ENCODE data around the gene DCUN1D3. TPM values are rescaled to one million over a fixed set of nuclear protein-coding genes. Genes with fewer than 3 reads are reported as not detected.

The DCUN1D3 gene
- total RNA-seq, 1 donor from 2014 or later, result 10.4 TPM

DNA sequence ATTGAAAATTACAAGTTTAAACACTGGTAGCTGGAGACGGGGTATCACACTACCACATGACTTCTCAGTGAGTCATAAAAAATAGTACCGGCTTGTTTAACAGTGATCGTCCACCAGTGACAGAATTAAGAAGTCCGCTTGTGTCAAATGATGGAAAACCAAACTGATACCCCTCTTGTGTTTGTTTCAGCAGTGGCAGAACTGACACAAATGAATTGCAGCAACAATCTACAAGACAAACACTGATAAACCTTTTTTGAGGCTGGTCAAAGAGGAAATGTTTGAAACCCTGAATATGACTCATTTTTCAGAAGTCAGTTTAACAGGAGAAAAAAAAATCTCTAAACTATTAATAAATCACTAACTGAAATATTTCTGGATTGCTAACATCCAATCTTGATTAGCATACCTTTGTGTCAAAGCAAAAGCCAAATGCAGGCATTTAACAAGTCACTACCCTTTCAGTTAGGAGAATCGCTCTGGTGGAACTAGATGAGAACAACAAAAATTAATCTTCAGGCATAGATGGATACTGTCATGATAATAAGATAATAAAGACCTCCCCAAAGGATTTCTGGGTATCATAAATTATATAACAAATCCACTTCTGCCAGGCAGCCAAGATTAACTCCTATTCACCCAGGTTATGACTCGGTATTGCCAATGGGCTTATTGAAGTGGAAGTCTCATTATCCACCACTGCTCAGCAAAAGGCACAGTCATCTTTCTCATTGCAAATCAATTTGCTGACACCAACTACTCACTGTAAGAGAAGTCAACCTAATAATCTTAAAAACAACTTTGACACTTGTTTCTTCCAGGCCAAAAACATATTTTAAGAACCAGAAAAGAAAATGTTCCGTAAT, 20.8 kb downstream of the DCUN1D3 start:
- no peaks in the 10 kb centered on the region for H3K27me3 ChIP-seq (ENCODE audit: control insufficient read depth in 3 of 3, insufficient read depth in 3 of 3, low read length in 3 of 3)
- H3K9ac ChIP-seq (ENCODE audit: low read depth in 1 of 3, low read length in 3 of 3), result no peak overlapping the region
- no peaks in the 10 kb centered on the region for H3K9me3 ChIP-seq (ENCODE audit: control insufficient read depth in 3 of 3, low read length in 3 of 3)
- no peak overlapping the region for H3K27ac ChIP-seq (ENCODE audit: low read depth, low read length)
- H3K4me1 ChIP-seq (ENCODE audit: control insufficient read depth in 3 of 3, insufficient read depth in 3 of 3, low read length in 3 of 3), result peaks cover 0 to 10% (median 6%) of the 10 kb centered on the region in 3 donors
- H3K36me3 ChIP-seq (ENCODE audit: control insufficient read depth in 3 of 3, insufficient read depth in 3 of 3, low read length in 3 of 3), result no peaks in the 10 kb centered on the region
- no peak overlapping the region for H3K4me3 ChIP-seq (ENCODE audit: low read length in 3 of 3)

DNA sequence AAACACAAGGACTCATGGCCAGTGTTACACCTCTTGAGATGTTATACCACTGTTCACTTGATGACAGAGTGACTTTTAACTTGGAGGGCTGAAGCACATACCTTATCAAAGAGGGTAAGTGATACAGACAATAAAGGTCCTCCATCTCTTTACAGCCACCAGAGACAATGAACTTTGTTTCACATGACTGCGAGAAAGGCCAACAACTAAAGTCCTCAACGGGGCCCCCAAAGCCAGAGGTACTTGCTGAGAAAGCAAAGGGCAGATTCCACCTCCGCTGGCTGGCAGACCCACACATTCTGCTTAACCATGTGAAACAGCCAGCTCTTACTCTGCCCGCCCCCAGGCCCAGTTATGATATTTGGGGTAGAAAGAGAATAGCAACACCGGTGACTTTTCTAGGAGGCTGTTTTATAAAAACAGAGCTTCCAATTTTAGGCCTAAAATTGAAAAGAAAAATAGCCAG, 21.4 kb downstream of the DCUN1D3 start:
- Histone ChIP-seq H3K27me3 (ENCODE audit: control insufficient read depth in 3 of 3, insufficient read depth in 3 of 3, low read length in 3 of 3) (no peaks in the 10 kb centered on the region), H3K9ac (ENCODE audit: low read depth in 1 of 3, low read length in 3 of 3) (no peak overlapping the region), H3K36me3 (ENCODE audit: control insufficient read depth in 3 of 3, insufficient read depth in 3 of 3, low read length in 3 of 3) (no peaks in the 10 kb centered on the region), H3K27ac (ENCODE audit: low read depth, low read length) (no peak overlapping the region), H3K4me1 (ENCODE audit: control insufficient read depth in 3 of 3, insufficient read depth in 3 of 3, low read length in 3 of 3) (peaks cover 2 to 15% (median 6%) of the 10 kb centered on the region in 3 donors), H3K9me3 (ENCODE audit: control insufficient read depth in 3 of 3, low read length in 3 of 3) (no peaks in the 10 kb centered on the region), H3K4me3 (ENCODE audit: low read length in 3 of 3) (no peak overlapping the region)

DNA sequence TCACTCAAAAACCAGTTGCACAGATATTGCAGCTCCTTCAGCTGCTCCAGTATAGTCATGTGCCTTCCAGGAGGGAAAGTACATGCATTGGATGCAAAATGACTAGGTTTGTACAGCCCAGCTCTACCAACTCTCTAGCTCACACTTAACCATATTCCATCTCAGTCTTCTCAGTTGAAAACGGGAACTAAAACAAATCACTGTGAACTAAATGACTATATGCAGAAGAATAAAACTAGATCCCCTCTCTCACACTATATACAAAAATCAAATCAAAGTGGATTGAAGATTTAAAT, 24.9 kb downstream of the DCUN1D3 start:
- H3K4me3 ChIP-seq (ENCODE audit: low read length in 3 of 3), result no peak overlapping the region
- no peaks in the 10 kb centered on the region for H3K27me3 ChIP-seq (ENCODE audit: control insufficient read depth in 3 of 3, insufficient read depth in 3 of 3, low read length in 3 of 3)
- no peaks in the 10 kb centered on the region for H3K9me3 ChIP-seq (ENCODE audit: control insufficient read depth in 3 of 3, low read length in 3 of 3)
- H3K9ac ChIP-seq (ENCODE audit: low read depth in 1 of 3, low read length in 3 of 3), result no peak overlapping the region
- H3K36me3 ChIP-seq (ENCODE audit: control insufficient read depth in 3 of 3, insufficient read depth in 3 of 3, low read length in 3 of 3), result no peaks in the 10 kb centered on the region
- H3K27ac ChIP-seq (ENCODE audit: low read depth, low read length), result no peak overlapping the region
- peaks cover 11 to 37% (median 19%) of the 10 kb centered on the region in 3 donors for H3K4me1 ChIP-seq (ENCODE audit: control insufficient read depth in 3 of 3, insufficient read depth in 3 of 3, low read length in 3 of 3)

DNA sequence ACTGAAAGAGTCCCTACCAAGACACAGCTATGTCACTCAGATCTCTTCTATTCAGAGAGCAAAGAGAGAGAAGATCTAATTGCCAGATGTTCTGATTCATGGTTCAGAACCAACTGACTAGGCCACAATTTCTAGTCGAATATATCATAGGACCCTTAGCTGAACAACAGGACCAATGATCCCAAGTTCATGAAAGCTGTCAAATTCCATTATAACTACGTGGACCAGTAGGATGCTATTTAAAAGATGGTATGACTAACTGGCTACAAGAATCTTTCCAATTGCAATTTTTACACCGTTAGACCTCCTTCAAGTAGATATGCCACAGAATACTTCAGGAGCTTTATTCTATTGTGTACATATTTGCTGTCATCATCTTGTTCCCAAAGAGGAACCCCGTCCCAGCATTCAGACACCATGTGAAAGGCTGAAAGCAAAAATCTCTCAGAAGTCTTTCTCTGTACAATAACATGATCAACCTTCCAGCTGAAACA, 26.0 kb downstream of the DCUN1D3 start:
- no peaks in the 10 kb centered on the region for H3K9me3 ChIP-seq (ENCODE audit: control insufficient read depth in 3 of 3, low read length in 3 of 3)
- no peaks in the 10 kb centered on the region for H3K36me3 ChIP-seq (ENCODE audit: control insufficient read depth in 3 of 3, insufficient read depth in 3 of 3, low read length in 3 of 3)
- no peak overlapping the region for H3K27ac ChIP-seq (ENCODE audit: low read depth, low read length)
- H3K4me1 ChIP-seq (ENCODE audit: control insufficient read depth in 3 of 3, insufficient read depth in 3 of 3, low read length in 3 of 3), result peaks cover 19 to 47% (median 24%) of the 10 kb centered on the region in 3 donors
- H3K4me3 ChIP-seq (ENCODE audit: low read length in 3 of 3), result no peak overlapping the region
- no peaks in the 10 kb centered on the region for H3K27me3 ChIP-seq (ENCODE audit: control insufficient read depth in 3 of 3, insufficient read depth in 3 of 3, low read length in 3 of 3)
- H3K9ac ChIP-seq (ENCODE audit: low read depth in 1 of 3, low read length in 3 of 3), result no peak overlapping the region

DNA sequence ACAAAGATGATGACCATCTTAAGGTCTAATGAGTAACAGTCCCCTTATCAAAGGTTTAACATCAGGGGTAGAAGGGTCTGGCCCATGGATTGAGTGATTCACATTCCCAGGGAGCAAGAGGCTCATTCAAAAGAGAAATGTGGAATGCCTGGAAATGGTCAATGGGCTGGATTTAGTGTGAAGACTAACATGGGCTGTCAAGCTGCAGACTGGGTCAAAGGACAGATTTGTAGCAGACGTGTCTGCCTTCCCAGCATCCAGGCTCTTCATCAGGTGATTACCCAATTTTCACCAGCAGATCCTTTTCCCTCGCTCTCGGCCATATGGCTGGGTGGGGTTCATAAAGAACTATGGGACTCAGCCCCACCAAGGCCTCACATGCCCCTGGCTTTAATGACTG, 26.8 kb downstream of the DCUN1D3 start:
- Histone ChIP-seq H3K36me3 (ENCODE audit: control insufficient read depth in 3 of 3, insufficient read depth in 3 of 3, low read length in 3 of 3) (no peaks in the 10 kb centered on the region), H3K27ac (ENCODE audit: low read depth, low read length) (no peak overlapping the region), H3K27me3 (ENCODE audit: control insufficient read depth in 3 of 3, insufficient read depth in 3 of 3, low read length in 3 of 3) (no peaks in the 10 kb centered on the region), H3K9me3 (ENCODE audit: control insufficient read depth in 3 of 3, low read length in 3 of 3) (no peaks in the 10 kb centered on the region), H3K4me1 (ENCODE audit: control insufficient read depth in 3 of 3, insufficient read depth in 3 of 3, low read length in 3 of 3) (peaks cover 27 to 50% (median 31%) of the 10 kb centered on the region in 3 donors), H3K9ac (ENCODE audit: low read depth in 1 of 3, low read length in 3 of 3) (no peak overlapping the region), H3K4me3 (ENCODE audit: low read length in 3 of 3) (no peak overlapping the region)

DNA sequence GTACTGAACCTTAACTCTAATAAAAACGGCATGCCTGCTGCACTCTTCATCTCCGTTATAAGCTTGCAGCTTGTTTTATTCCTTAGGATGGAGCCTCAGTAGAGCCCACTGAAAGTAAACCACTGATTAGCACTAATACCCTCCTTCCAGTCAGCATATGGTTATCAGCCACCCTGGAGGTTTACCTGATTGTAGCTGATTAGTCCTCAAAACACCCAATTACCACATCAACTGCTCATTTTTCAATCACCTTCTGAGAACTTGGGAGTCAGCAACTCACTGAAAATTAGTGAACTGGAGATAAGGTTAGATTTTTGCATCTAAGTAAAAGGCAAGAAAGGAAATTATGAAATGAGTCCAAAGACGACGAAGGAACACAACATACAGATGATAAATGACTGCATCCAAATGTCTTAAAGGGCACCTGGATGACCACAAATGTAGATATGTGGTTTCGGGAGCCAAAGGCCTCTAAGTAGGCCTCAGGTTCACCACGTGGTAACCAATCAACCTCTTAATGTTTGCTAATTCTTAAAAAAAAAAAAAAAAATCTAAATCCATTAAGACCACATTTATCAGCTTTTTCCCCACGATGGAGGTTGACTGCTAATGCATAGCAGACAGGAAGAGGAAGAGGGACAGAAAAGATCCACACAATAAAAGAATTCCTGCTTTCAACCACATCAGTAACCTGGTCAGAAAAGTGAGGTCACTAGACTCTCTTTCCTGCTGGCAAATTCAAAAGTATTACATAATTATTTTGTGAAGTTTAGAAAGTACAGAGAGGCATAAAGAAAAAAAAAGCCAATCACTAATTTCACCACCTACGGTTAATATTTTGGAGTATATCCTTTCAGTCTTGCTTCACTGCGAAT, 28.0 kb downstream of the DCUN1D3 start:
- Histone ChIP-seq H3K36me3 (ENCODE audit: control insufficient read depth in 3 of 3, insufficient read depth in 3 of 3, low read length in 3 of 3) (no peaks in the 10 kb centered on the region), H3K4me1 (ENCODE audit: control insufficient read depth in 3 of 3, insufficient read depth in 3 of 3, low read length in 3 of 3) (peaks cover 33 to 62% (median 33%) of the 10 kb centered on the region in 3 donors), H3K9ac (ENCODE audit: low read depth in 1 of 3, low read length in 3 of 3) (no peak overlapping the region), H3K4me3 (ENCODE audit: low read length in 3 of 3) (no peak overlapping the region), H3K27ac (ENCODE audit: low read depth, low read length) (no peak overlapping the region), H3K9me3 (ENCODE audit: control insufficient read depth in 3 of 3, low read length in 3 of 3) (no peaks in the 10 kb centered on the region), H3K27me3 (ENCODE audit: control insufficient read depth in 3 of 3, insufficient read depth in 3 of 3, low read length in 3 of 3) (no peaks in the 10 kb centered on the region)

DNA sequence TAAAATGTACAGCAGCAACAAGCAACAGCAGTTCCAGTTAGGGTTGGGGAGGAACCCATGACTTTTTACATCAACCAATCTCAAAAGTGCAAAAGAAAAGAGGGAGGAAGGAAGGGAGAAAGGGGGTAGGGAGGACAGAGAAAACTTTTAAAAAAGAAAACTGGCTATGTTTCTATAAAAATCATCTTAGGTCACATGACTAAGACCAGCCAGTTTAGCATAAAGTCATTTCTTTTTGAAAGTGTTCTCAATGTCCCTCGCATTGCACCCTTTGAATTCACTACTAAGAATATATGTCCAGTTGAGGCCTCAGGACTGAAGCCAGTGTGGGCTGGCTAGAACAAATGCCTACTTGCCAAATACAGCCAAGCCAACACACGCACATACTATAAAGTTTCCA, 28.9 kb downstream of the DCUN1D3 start:
- Histone ChIP-seq H3K9me3 (ENCODE audit: control insufficient read depth in 3 of 3, low read length in 3 of 3) (no peaks in the 10 kb centered on the region), H3K27ac (ENCODE audit: low read depth, low read length) (peak overlapping the region; percentile 36), H3K9ac (ENCODE audit: low read depth in 1 of 3, low read length in 3 of 3) (no peak overlapping the region), H3K27me3 (ENCODE audit: control insufficient read depth in 3 of 3, insufficient read depth in 3 of 3, low read length in 3 of 3) (no peaks in the 10 kb centered on the region), H3K4me1 (ENCODE audit: control insufficient read depth in 3 of 3, insufficient read depth in 3 of 3, low read length in 3 of 3) (peaks cover 41 to 71% (median 42%) of the 10 kb centered on the region in 3 donors), H3K4me3 (ENCODE audit: low read length in 3 of 3) (no peak overlapping the region), H3K36me3 (ENCODE audit: control insufficient read depth in 3 of 3, insufficient read depth in 3 of 3, low read length in 3 of 3) (no peaks in the 10 kb centered on the region)

DNA sequence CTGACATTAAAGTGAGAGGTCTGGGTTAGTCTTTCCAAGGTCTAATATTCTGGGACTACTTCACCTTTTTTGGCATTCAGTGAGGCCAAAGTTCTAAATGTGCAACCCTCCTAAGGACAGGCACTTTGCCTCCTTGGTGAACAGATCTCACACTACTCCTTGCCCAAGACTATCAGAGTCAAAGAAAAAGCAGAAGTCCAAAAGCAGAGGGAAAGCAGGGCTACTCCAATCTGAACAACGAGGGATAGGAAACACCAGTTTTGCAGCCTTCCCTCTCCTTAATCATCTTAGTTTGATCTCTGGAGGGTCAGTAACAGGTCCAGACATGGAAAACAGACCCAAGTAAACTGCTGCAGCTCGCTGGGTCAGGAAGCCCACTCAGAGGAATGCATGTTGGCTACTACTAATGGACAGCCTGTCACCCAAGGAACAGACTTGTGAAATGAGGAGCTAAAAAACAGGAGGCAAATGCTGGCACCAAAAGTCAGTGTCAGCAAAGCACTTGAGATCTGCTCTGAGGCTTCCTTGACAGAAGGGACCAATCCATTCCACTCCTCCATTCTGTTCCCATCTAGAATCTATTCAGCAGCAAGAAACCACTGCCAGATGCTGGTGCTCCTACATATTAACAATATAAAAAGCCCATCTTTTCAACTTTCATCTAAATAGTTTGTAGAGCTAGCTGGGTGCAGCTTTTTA, 29.9 kb downstream of the DCUN1D3 start:
- Histone ChIP-seq H3K9me3 (ENCODE audit: control insufficient read depth in 3 of 3, low read length in 3 of 3) (no peaks in the 10 kb centered on the region), H3K4me3 (ENCODE audit: low read length in 3 of 3) (no peak overlapping the region), H3K27ac (ENCODE audit: low read depth, low read length) (peak overlapping the region; percentile 36), H3K9ac (ENCODE audit: low read depth in 1 of 3, low read length in 3 of 3) (no peak overlapping the region), H3K4me1 (ENCODE audit: control insufficient read depth in 3 of 3, insufficient read depth in 3 of 3, low read length in 3 of 3) (peaks cover 45 to 79% (median 47%) of the 10 kb centered on the region in 3 donors), H3K36me3 (ENCODE audit: control insufficient read depth in 3 of 3, insufficient read depth in 3 of 3, low read length in 3 of 3) (no peaks in the 10 kb centered on the region), H3K27me3 (ENCODE audit: control insufficient read depth in 3 of 3, insufficient read depth in 3 of 3, low read length in 3 of 3) (no peaks in the 10 kb centered on the region)

DNA sequence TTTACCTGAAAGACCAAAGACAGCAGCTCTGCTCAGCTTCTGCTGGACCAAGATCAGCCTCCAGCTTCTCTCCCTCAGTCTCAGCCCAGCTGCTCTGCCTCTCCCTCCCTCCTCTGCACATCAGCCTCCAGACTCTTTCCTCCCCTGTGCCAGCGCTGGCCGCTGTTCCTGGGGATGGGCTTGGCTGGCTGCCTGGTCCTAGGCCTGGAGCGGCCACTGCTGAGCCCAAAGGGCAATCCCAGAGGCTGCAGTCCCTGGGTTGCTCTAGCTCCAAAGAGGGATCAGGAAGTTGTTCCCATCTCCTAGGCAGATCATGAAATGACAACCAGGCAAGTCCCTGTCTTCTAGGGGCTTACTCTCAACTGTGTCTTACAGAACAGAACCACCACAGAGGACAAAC, 31.3 kb downstream of the DCUN1D3 start:
- Histone ChIP-seq H3K4me3 (ENCODE audit: low read length in 3 of 3) (no peak overlapping the region), H3K36me3 (ENCODE audit: control insufficient read depth in 3 of 3, insufficient read depth in 3 of 3, low read length in 3 of 3) (no peaks in the 10 kb centered on the region), H3K4me1 (ENCODE audit: control insufficient read depth in 3 of 3, insufficient read depth in 3 of 3, low read length in 3 of 3) (peaks cover 43 to 72% (median 46%) of the 10 kb centered on the region in 3 donors), H3K9ac (ENCODE audit: low read depth in 1 of 3, low read length in 3 of 3) (no peak overlapping the region), H3K27me3 (ENCODE audit: control insufficient read depth in 3 of 3, insufficient read depth in 3 of 3, low read length in 3 of 3) (no peaks in the 10 kb centered on the region), H3K27ac (ENCODE audit: low read depth, low read length) (peak overlapping the region; percentile 14), H3K9me3 (ENCODE audit: control insufficient read depth in 3 of 3, low read length in 3 of 3) (no peaks in the 10 kb centered on the region)
